CD4-positive, alpha-beta T cell treated with Interferon alpha-2 for 1 hour (primary cell): ENCODE results near the gene MARCHF3.
"Not testable (repeated sequence)": the region's sequence is repeated elsewhere in the genome, so short reads cannot be mapped to it uniquely, and the experiment has no call there.

Source experiments
- DNase-seq, 2 donors: peaks; one replicate each; pipeline ENCODE4 v3.0.0-alpha.2; 2020 to 2022

The MARCHF3 gene

GRCh38 chr5:126948011-126948355 is 82.4 kb downstream of the MARCHF3 start:
- no peak for DNase-seq

GRCh38 chr5:126947146-126948010 is 83.0 kb downstream of the MARCHF3 start:
- no peak for DNase-seq

- DNase-seq = not testable (repeated sequence)
These were observed 87.5 kb downstream of the MARCHF3 start for GRCh38 chr5:126942908-126943307.

- DNase-seq = no peak
These were observed 89.0 kb downstream of the MARCHF3 start for GRCh38 chr5:126941403-126941802.

GRCh38 chr5:126939887-126940286 is 90.5 kb downstream of the MARCHF3 start:
- DNase-seq = no peak

GRCh38 chr5:126938466-126938865 is 91.9 kb downstream of the MARCHF3 start:
- DNase-seq = no peak

GRCh38 chr5:126937771-126938170 is 92.6 kb downstream of the MARCHF3 start:
- DNase-seq = no peak

GRCh38 chr5:126936775-126937418 is 93.5 kb downstream of the MARCHF3 start:
- no peak for DNase-seq

GRCh38 chr5:126931963-126932660 is 98.2 kb downstream of the MARCHF3 start:
- DNase-seq = no peak

- no peak for DNase-seq
These were observed 102.3 kb downstream of the MARCHF3 start for GRCh38 chr5:126928041-126928440.

- DNase-seq = no peak
These were observed 102.9 kb downstream of the MARCHF3 start for GRCh38 chr5:126927429-126927828.

- no peak for DNase-seq
These were observed 104.2 kb downstream of the MARCHF3 start for GRCh38 chr5:126926187-126926586.

GRCh38 chr5:126925482-126925881 is 104.9 kb downstream of the MARCHF3 start:
- no peak for DNase-seq

GRCh38 chr5:126924331-126925033 is 105.9 kb downstream of the MARCHF3 start:
- no peak for DNase-seq

GRCh38 chr5:126921241-126922091 is 108.9 kb downstream of the MARCHF3 start:
- DNase-seq = no peak

- no peak for DNase-seq
These were observed 110.1 kb downstream of the MARCHF3 start for GRCh38 chr5:126920291-126920690.

GRCh38 chr5:126919566-126919965 is 110.8 kb downstream of the MARCHF3 start:
- DNase-seq = no peak

- DNase-seq = no peak
These were observed 111.8 kb downstream of the MARCHF3 start for GRCh38 chr5:126918615-126918957.

GRCh38 chr5:126917918-126918614 is 112.3 kb downstream of the MARCHF3 start:
- no peak for DNase-seq

- no peak for DNase-seq
These were observed 114.9 kb downstream of the MARCHF3 start for GRCh38 chr5:126915496-126915895.

GRCh38 chr5:126914801-126915436 is 115.4 kb downstream of the MARCHF3 start:
- no peak for DNase-seq
